Trophoblast cell (in vitro differentiated cells and primary cell): ENCODE measurements around the gene RSBN1L.

Experiments
- DNase-seq, 2 donors: peaks; one replicate each; pipeline ENCODE4 v3.0.0-alpha.2; 2016
- H2AFZ ChIP-seq: 2 replicates; pipeline ENCODE4 v1.6.1; 2013; ENCODE audit warnings: low read length, moderate library complexity, mild to moderate bottlenecking; ENCODE audit not compliant: insufficient read depth, poor library complexity
- H2AK5ac ChIP-seq: 2 replicates; pipeline ENCODE4 v1.6.1; 2013; ENCODE audit warnings: mild to moderate bottlenecking, low read length
- H2BK120ac ChIP-seq: 2 replicates; pipeline ENCODE4 v1.6.1; 2013; ENCODE audit warnings: low read length, mild to moderate bottlenecking, moderate library complexity; ENCODE audit not compliant: insufficient read depth, poor library complexity
- H2BK12ac ChIP-seq: 2 replicates; pipeline ENCODE4 v1.6.1; 2013; ENCODE audit warnings: mild to moderate bottlenecking, low read length, moderate library complexity
- H2BK5ac ChIP-seq: 2 replicates; pipeline ENCODE4 v1.6.1; 2013; ENCODE audit warnings: low read length, low read depth, moderate library complexity, mild to moderate bottlenecking; ENCODE audit not compliant: poor library complexity
- H3K14ac ChIP-seq: 2 replicates; pipeline ENCODE4 v1.6.1; 2013; ENCODE audit warnings: mild to moderate bottlenecking, low read length
- H3K18ac ChIP-seq: 2 replicates; pipeline ENCODE4 v1.6.1; 2013; ENCODE audit warnings: mild to moderate bottlenecking, low read length
- H3K23ac ChIP-seq: 2 replicates; pipeline ENCODE4 v1.6.1; 2013; ENCODE audit warnings: low read length
- H3K27ac ChIP-seq: 2 replicates; pipeline ENCODE4 v1.5.1; 2013; ENCODE audit warnings: low read depth, mild to moderate bottlenecking, inconsistent platforms, low read length, moderate library complexity
- H3K27me3 ChIP-seq: 2 replicates; pipeline ENCODE4 v1.6.1; 2013; ENCODE audit warnings: inconsistent platforms, mild to moderate bottlenecking, low read length, moderate library complexity; ENCODE audit not compliant: insufficient read depth
- H3K36me3 ChIP-seq, 2 experiments: 1 replicate in 1 of 2; 2 replicates in 1 of 2; pipeline ENCODE4 v1.6.1; 2013; ENCODE audit warnings: low read length in 2 of 2, mild to moderate bottlenecking in 2 of 2, moderate library complexity in 1 of 2; ENCODE audit not compliant: insufficient read depth in 2 of 2, control insufficient read depth in 1 of 2
- H3K4ac ChIP-seq: 2 replicates; pipeline ENCODE4 v1.6.1; 2013; ENCODE audit warnings: low read depth, mild to moderate bottlenecking, low read length, moderate library complexity
- H3K4me1 ChIP-seq, 2 experiments: 1 replicate in 1 of 2; 2 replicates in 1 of 2; pipeline ENCODE4 v1.6.1; 2013; ENCODE audit warnings: low read length in 2 of 2, mild to moderate bottlenecking in 2 of 2, moderate library complexity in 1 of 2; ENCODE audit not compliant: insufficient read depth in 2 of 2, control insufficient read depth in 1 of 2
- H3K4me2 ChIP-seq: 2 replicates; pipeline ENCODE4 v1.6.1; 2013; ENCODE audit warnings: inconsistent platforms, mild to moderate bottlenecking, low read length, moderate library complexity
- H3K4me3 ChIP-seq: 2 replicates; pipeline ENCODE4 v1.5.1; 2013; ENCODE audit warnings: mild to moderate bottlenecking, low read depth, low read length, inconsistent platforms
- H3K79me1 ChIP-seq: one replicate; pipeline ENCODE4 v1.6.1; 2013; ENCODE audit warnings: low read length
- H3K79me2 ChIP-seq: 2 replicates; pipeline ENCODE4 v1.6.1; 2013; ENCODE audit warnings: low read length, mild to moderate bottlenecking; ENCODE audit not compliant: control insufficient read depth, insufficient read depth, poor library complexity
- H3K9ac ChIP-seq: 2 replicates; pipeline ENCODE4 v1.6.1; 2013; ENCODE audit warnings: mild to moderate bottlenecking, low read length
- H3K9me3 ChIP-seq: 2 replicates; pipeline ENCODE4 v1.6.1; 2013; ENCODE audit warnings: low read depth, mild to moderate bottlenecking, control low read depth, inconsistent platforms, low read length; ENCODE audit not compliant: insufficient read depth
- H4K12ac ChIP-seq: 2 replicates; pipeline ENCODE4 v1.6.1; 2013; ENCODE audit warnings: low read depth, mild to moderate bottlenecking, low read length, moderate library complexity
- H4K8ac ChIP-seq: 2 replicates; pipeline ENCODE4 v1.6.1; 2013; ENCODE audit warnings: low read depth, mild to moderate bottlenecking, low read length, moderate library complexity
- H4K91ac ChIP-seq: one replicate; pipeline ENCODE4 v1.6.1; 2013; ENCODE audit warnings: low read depth, mild to moderate bottlenecking, low read length, moderate library complexity
- WGBS: extraction: QIAGEN DNeasy Blood & Tissue Kit; methylation state at CpG from one replicate; pipeline ENCODE4 v1.1.7; 2013; ENCODE audit warnings: missing lambda C conversion rate; ENCODE audit not compliant: insufficient read length, insufficient coverage; ENCODE audit errors: extremely low coverage; 5-methylcytosine and 5-hydroxymethylcytosine counted together

The RSBN1L gene

GRCh38 chr7:77727936-77728701, 31.9 kb downstream of the RSBN1L start:
- peaks cover 4% of the 10 kb centered on the region for H3K79me2 ChIP-seq
- no peaks in the 10 kb centered on the region for H3K36me3 ChIP-seq
- no peaks in the 10 kb centered on the region for H3K9me3 ChIP-seq
- no peak overlapping the region for H4K91ac ChIP-seq
- no peak overlapping the region for H3K18ac ChIP-seq
- H3K23ac ChIP-seq = no peak overlapping the region
- no peak overlapping the region for H3K27ac ChIP-seq
- no peak overlapping the region for H2AFZ ChIP-seq
- no peak overlapping the region for H3K4me2 ChIP-seq
- H3K4me1 ChIP-seq = peaks cover 2 to 3% of the 10 kb centered on the region in 2 experiments
- H2BK120ac ChIP-seq = no peak overlapping the region
- no CpG with 5 or more reads among the region's 8 CpGs for WGBS
- H4K8ac ChIP-seq = no peak overlapping the region
- H2BK5ac ChIP-seq = no peak overlapping the region
- H4K12ac ChIP-seq = no peak overlapping the region
- H3K79me1 ChIP-seq = no peaks in the 10 kb centered on the region
- H2AK5ac ChIP-seq = no peak overlapping the region
- H3K9ac ChIP-seq = no peak overlapping the region
- H3K4ac ChIP-seq = no peak overlapping the region
- H3K27me3 ChIP-seq = no peaks in the 10 kb centered on the region
- H2BK12ac ChIP-seq = no peak overlapping the region
- peak; percentile 29 to 44 for DNase-seq
- no peak overlapping the region for H3K14ac ChIP-seq
- no peak overlapping the region for H3K4me3 ChIP-seq

DNA sequence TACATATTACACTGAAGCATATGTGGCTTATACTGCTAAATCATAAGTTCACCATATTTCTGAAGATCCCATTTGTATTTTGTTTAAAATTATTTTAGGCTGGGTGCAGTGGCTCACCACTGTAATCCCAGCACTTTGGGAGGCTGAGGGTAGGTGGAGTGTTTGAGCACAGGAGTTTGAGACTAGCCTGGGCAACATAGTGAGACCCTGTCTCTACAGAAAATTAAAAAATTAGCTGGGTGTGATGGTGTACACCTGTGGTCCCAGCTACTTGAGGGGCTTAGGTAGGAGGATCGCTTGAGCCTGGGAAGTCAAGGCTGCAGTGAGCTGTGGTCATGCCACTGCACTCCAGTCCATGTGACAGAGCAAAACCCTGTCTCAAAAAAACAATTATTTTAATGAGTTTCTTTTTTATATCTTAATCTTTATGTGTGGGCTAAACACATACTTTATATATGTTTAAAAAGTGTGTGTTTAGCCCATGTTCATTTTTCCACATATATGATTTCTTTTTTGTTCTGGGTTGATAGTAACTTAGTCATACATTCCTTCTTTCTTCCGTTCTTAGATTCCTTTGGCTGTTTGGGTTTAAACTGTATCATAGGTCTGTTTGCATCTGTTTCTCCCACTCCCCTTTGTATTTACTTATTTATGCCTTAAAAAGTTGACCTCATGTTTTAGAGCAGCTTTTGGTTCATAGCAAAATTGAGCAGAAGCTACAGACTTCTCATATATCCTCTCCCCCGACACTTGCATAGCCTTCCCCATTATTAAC, 33.5 kb downstream of the RSBN1L start:
- H4K8ac ChIP-seq = no peak overlapping the region
- H4K12ac ChIP-seq = no peak overlapping the region
- H2AK5ac ChIP-seq = no peak overlapping the region
- H4K91ac ChIP-seq = no peak overlapping the region
- no peak overlapping the region for H3K23ac ChIP-seq
- no peak overlapping the region for H3K9ac ChIP-seq
- H3K27me3 ChIP-seq = no peaks in the 10 kb centered on the region
- H2BK120ac ChIP-seq = no peak overlapping the region
- H2BK5ac ChIP-seq = no peak overlapping the region
- WGBS = no CpG with 5 or more reads among the region's 3 CpGs
- no peak overlapping the region for H3K4me2 ChIP-seq
- no peak overlapping the region for H3K4me3 ChIP-seq
- H3K14ac ChIP-seq = no peak overlapping the region
- DNase-seq = no peak
- H3K9me3 ChIP-seq = no peaks in the 10 kb centered on the region
- no peak overlapping the region for H3K4ac ChIP-seq
- H3K18ac ChIP-seq = no peak overlapping the region
- no peak overlapping the region for H2BK12ac ChIP-seq
- H3K36me3 ChIP-seq = no peaks in the 10 kb centered on the region
- no peaks in the 10 kb centered on the region for H3K79me1 ChIP-seq
- peaks cover 2 to 3% of the 10 kb centered on the region in 2 experiments for H3K4me1 ChIP-seq
- H3K79me2 ChIP-seq = peaks cover 2% of the 10 kb centered on the region
- no peak overlapping the region for H3K27ac ChIP-seq
- no peak overlapping the region for H2AFZ ChIP-seq

GRCh38 chr7:77731716-77732115, 35.5 kb downstream of the RSBN1L start:
- Histone ChIP-seq H3K4me3 (no peak overlapping the region), H3K9me3 (no peaks in the 10 kb centered on the region), H4K8ac (no peak overlapping the region), H2BK12ac (no peak overlapping the region), H3K27ac (no peak overlapping the region), H3K36me3 (no peaks in the 10 kb centered on the region), H3K14ac (no peak overlapping the region), H3K4ac (no peak overlapping the region), H2AK5ac (no peak overlapping the region), H4K91ac (no peak overlapping the region), H3K4me2 (no peak overlapping the region), H3K79me2 (peaks cover 2% of the 10 kb centered on the region), H2AFZ (no peak overlapping the region), H2BK120ac (no peak overlapping the region), H3K23ac (no peak overlapping the region), H3K18ac (no peak overlapping the region), H2BK5ac (no peak overlapping the region), H4K12ac (no peak overlapping the region), H3K9ac (no peak overlapping the region), H3K4me1 (peaks cover 2 to 3% of the 10 kb centered on the region in 2 experiments), H3K79me1 (no peaks in the 10 kb centered on the region), H3K27me3 (no peaks in the 10 kb centered on the region)
- DNase-seq = no peak
- no CpG with 5 or more reads among the region's 1 CpG for WGBS

DNA sequence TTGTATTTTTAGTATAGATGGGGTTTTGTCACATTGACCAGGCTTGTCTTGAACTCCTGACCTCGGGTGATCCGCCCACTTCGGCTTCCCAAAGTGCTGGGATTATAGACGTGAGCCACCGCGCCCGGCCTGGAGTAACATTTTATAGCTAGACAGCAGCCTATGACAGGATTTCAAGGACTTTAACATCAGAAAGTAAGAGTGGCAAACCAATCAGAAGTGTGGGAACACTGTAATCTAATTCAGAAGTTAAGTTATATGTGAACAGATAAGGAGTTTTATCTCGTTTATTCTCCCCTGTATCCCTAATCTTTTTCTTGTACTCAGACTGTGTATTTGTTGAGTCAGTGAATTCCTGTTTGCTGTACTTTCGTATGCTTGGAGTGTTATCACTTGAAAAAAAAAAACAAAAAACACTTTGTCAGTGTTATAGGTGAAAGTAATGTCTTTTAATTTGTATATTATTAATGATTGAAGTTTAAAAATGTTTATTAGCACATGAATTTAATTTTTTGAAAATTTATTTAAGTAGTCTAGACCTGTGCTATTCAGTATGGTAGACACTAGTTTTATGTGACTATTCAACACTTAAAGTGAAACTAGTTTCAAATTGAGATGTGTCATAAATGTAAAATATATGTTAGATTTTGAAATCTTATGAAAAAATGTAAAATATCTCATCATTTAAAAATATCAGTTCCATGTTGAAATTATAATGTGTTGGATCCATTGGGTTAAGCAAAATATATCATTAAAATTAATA, 38.6 kb downstream of the RSBN1L start:
- no peak overlapping the region for H3K14ac ChIP-seq
- no CpG with 5 or more reads among the region's 9 CpGs for WGBS

More for the DNA sequence above, 38.6 kb downstream of the RSBN1L start:
- Histone ChIP-seq H3K9me3 (no peaks in the 10 kb centered on the region), H3K36me3 (no peaks in the 10 kb centered on the region), H2BK120ac (no peak overlapping the region), H2AFZ (no peak overlapping the region), H3K79me1 (peaks cover 2% of the 10 kb centered on the region), H2BK5ac (no peak overlapping the region), H3K4ac (no peak overlapping the region), H2BK12ac (no peak overlapping the region), H3K4me3 (no peak overlapping the region), H4K91ac (no peak overlapping the region), H3K27ac (no peak overlapping the region), H3K4me2 (no peak overlapping the region), H4K12ac (no peak overlapping the region), H3K79me2 (peaks cover 2% of the 10 kb centered on the region), H3K18ac (no peak overlapping the region), H3K9ac (no peak overlapping the region), H3K4me1 (peaks cover 7 to 12% of the 10 kb centered on the region in 2 experiments), H3K23ac (no peak overlapping the region), H3K27me3 (no peaks in the 10 kb centered on the region), H4K8ac (no peak overlapping the region), H2AK5ac (no peak overlapping the region)
- DNase-seq = no peak
